ENCODE results near the gene AP1B1.

Gene AP1B1

DNA sequence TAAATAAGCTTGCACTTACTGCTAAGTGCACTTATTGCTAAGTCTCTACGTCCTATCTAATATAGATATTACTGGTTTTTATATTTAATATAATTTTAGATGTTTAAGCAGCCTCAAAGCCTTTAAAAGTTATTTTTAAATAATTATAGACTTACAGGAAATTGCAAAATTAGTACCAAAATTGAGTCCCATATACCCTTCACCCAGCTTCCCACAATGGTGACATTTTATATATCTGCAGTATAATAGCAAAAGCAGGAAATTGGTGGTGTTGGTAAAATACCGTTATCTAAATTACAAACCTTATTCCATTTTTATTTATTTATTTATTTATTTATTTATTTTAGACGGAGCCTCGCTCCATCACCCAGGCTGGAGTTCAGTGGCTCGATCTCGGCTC lies 1.9 kb upstream of the AP1B1 start:
- DNase-seq (ENCODE audit: extremely low spot score) = no peak
- TF ChIP-seq ZNF384 (IDR thresholded peaks at IDR 0.05) = no peak
- TF ChIP-seq FOXK2 (IDR thresholded peaks at IDR 0.05) = no peak
- no peak for TF ChIP-seq SUZ12 (IDR thresholded peaks at IDR 0.05)
- CTCF ChIA-PET = interaction anchor here (0.7 kb wide), 1 partner anchor 114 kb away, joined by 3 read pairs; no protein-coding TSS in a partner anchor
- POLR2A ChIA-PET = no interaction called here

GRCh38 chr22:29388759-29389090 lies 355 bp upstream of the AP1B1 start:
- ChIA-PET CTCF (no interaction called here), POLR2A (interaction anchor here (0.6 to 1.5 kb wide), 10 partner anchors 9 to 165 kb away, joined by 3 to 12 read pairs (median 4); partner anchors contain the start of gene THOC5)
- no peak for TF ChIP-seq LEF1 (IDR thresholded peaks at IDR 0.05; ENCODE audit: borderline replicate concordance)
- no peak for DNase-seq (ENCODE audit: extremely low spot score)

GRCh38 chr22:29386708-29387107 lies 1.7 kb downstream of the AP1B1 start:
- TF ChIP-seq L3MBTL2 (conservative IDR thresholded peaks at IDR 0.05) (no peak), SP1 (IDR thresholded peaks at IDR 0.05) (no peak), FOXA1 (IDR thresholded peaks at IDR 0.05) (no peak), FOXM1 (IDR thresholded peaks at IDR 0.05; ENCODE audit: borderline replicate concordance) (no peak), CTBP1 (IDR thresholded peaks at IDR 0.05; ENCODE audit: borderline replicate concordance) (no peak), FOXK2 (IDR thresholded peaks at IDR 0.05) (no peak), BHLHE40 (IDR thresholded peaks at IDR 0.05; ENCODE audit: borderline replicate concordance) (no peak), ARNT (IDR thresholded peaks at IDR 0.05) (no peak), HDGF (IDR thresholded peaks at IDR 0.05; ENCODE audit: borderline replicate concordance) (no peak), LEF1 (IDR thresholded peaks at IDR 0.05; ENCODE audit: borderline replicate concordance) (no peak), SUZ12 (IDR thresholded peaks at IDR 0.05) (no peak), ZNF384 (IDR thresholded peaks at IDR 0.05) (no peak), ELF4 (IDR thresholded peaks at IDR 0.05) (no peak), NFRKB (IDR thresholded peaks at IDR 0.05) (no peak), TARDBP (IDR thresholded peaks at IDR 0.05) (no peak)
- TF ChIP-seq, protein P1, sequence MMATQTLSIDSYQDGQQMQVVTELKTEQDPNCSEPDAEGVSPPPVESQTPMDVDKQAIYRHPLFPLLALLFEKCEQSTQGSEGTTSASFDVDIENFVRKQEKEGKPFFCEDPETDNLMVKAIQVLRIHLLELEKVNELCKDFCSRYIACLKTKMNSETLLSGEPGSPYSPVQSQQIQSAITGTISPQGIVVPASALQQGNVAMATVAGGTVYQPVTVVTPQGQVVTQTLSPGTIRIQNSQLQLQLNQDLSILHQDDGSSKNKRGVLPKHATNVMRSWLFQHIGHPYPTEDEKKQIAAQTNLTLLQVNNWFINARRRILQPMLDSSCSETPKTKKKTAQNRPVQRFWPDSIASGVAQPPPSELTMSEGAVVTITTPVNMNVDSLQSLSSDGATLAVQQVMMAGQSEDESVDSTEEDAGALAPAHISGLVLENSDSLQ (IDR thresholded peaks at IDR 0.05) = no peak
- CTCF ChIA-PET = no interaction called here
- DNase-seq (ENCODE audit: extremely low spot score) = no peak
- POLR2A ChIA-PET = no interaction called here

GRCh38 chr22:29385748-29386147 lies 2.6 kb downstream of the AP1B1 start:
- no peak for DNase-seq (ENCODE audit: extremely low spot score)
- POLR2A ChIA-PET = interaction anchor here (1.5 kb wide), 1 partner anchor 9 kb away, joined by 3 read pairs; no protein-coding TSS in a partner anchor
- CTCF ChIA-PET = interaction anchor here (1.1 kb wide), 1 partner anchor 18 kb away, joined by 3 read pairs; no protein-coding TSS in a partner anchor

GRCh38 chr22:29385151-29385704 lies 3.1 kb downstream of the AP1B1 start:
- DNase-seq (ENCODE audit: extremely low spot score) = no peak
- POLR2A ChIA-PET = interaction anchor here (1.5 kb wide), 1 partner anchor 8 kb away, joined by 3 read pairs; no protein-coding TSS in a partner anchor
- TF ChIP-seq CTBP1 (IDR thresholded peaks at IDR 0.05; ENCODE audit: borderline replicate concordance) = no peak
- TF ChIP-seq HDGF (IDR thresholded peaks at IDR 0.05; ENCODE audit: borderline replicate concordance) = no peak
- TF ChIP-seq SP1 (IDR thresholded peaks at IDR 0.05) = no peak
- no peak for TF ChIP-seq FOXK2 (IDR thresholded peaks at IDR 0.05)
- no peak for TF ChIP-seq ARNT (IDR thresholded peaks at IDR 0.05)
- TF ChIP-seq FOXA1 (IDR thresholded peaks at IDR 0.05) = no peak
- no peak for TF ChIP-seq L3MBTL2 (conservative IDR thresholded peaks at IDR 0.05)
- no peak for TF ChIP-seq NFRKB (IDR thresholded peaks at IDR 0.05)
- TF ChIP-seq BHLHE40 (IDR thresholded peaks at IDR 0.05; ENCODE audit: borderline replicate concordance) = no peak
- TF ChIP-seq SUZ12 (IDR thresholded peaks at IDR 0.05) = no peak
- TF ChIP-seq, protein P1 (IDR thresholded peaks at IDR 0.05) = no peak
- TF ChIP-seq FOXM1 (IDR thresholded peaks at IDR 0.05; ENCODE audit: borderline replicate concordance) = no peak
- no peak for TF ChIP-seq ZNF384 (IDR thresholded peaks at IDR 0.05)
- no peak for TF ChIP-seq LEF1 (IDR thresholded peaks at IDR 0.05; ENCODE audit: borderline replicate concordance)
- TF ChIP-seq TARDBP (IDR thresholded peaks at IDR 0.05) = no peak
- TF ChIP-seq ELF4 (IDR thresholded peaks at IDR 0.05) = no peak
- CTCF ChIA-PET = interaction anchor here (1.1 kb wide), 1 partner anchor 19 kb away, joined by 3 read pairs; no protein-coding TSS in a partner anchor

More at GRCh38 chr22:29385748-29386147, 2.6 kb downstream of the AP1B1 start:
- TF ChIP-seq NFRKB (IDR thresholded peaks at IDR 0.05) = no peak
- TF ChIP-seq FOXK2 (IDR thresholded peaks at IDR 0.05) = no peak
- no peak for TF ChIP-seq CTBP1 (IDR thresholded peaks at IDR 0.05; ENCODE audit: borderline replicate concordance)
- no peak for TF ChIP-seq FOXA1 (IDR thresholded peaks at IDR 0.05)
- no peak for TF ChIP-seq LEF1 (IDR thresholded peaks at IDR 0.05; ENCODE audit: borderline replicate concordance)
- TF ChIP-seq SUZ12 (IDR thresholded peaks at IDR 0.05) = no peak
- no peak for TF ChIP-seq FOXM1 (IDR thresholded peaks at IDR 0.05; ENCODE audit: borderline replicate concordance)
- TF ChIP-seq SP1 (IDR thresholded peaks at IDR 0.05) = no peak

GRCh38 chr22:29383740-29384139 lies 4.6 kb downstream of the AP1B1 start:
- POLR2A ChIA-PET = no interaction called here
- no peak for DNase-seq (ENCODE audit: extremely low spot score)
- TF ChIP-seq BHLHE40 (IDR thresholded peaks at IDR 0.05; ENCODE audit: borderline replicate concordance) (no peak), ZNF384 (IDR thresholded peaks at IDR 0.05) (no peak), TARDBP (IDR thresholded peaks at IDR 0.05) (no peak), FOXA1 (IDR thresholded peaks at IDR 0.05) (no peak), CTBP1 (IDR thresholded peaks at IDR 0.05; ENCODE audit: borderline replicate concordance) (no peak), LEF1 (IDR thresholded peaks at IDR 0.05; ENCODE audit: borderline replicate concordance) (no peak), NFRKB (IDR thresholded peaks at IDR 0.05) (no peak), SP1 (IDR thresholded peaks at IDR 0.05) (no peak)
- TF ChIP-seq, protein P1 (IDR thresholded peaks at IDR 0.05) = no peak
- CTCF ChIA-PET = no interaction called here

All from HEK293T (cell line).